Articular chondrocyte of knee joint (primary cell): ENCODE measurements around the gene TXN. TPM values are rescaled to one million over a fixed set of nuclear protein-coding genes. Genes with fewer than 3 reads are reported as not detected.

ENCODE experiments used
- total RNA-seq: library from RNA; depleted of rRNA; stranded (reverse); fragments of >200 nt; gene quantifications from 2 replicates; pipeline ENCODE4 v1.2.3, GENCODE V29; 2012

TXN gene
- 608 and 653 TPM in 2 replicates for total RNA-seq

GRCh38 chr9:110256380-110257096 lies at the start of gene TXN:
TSS of gene TXN (minus strand) at chr9:110256507. CDS start at chr9:110256435, 72 bp downstream.

DNA sequence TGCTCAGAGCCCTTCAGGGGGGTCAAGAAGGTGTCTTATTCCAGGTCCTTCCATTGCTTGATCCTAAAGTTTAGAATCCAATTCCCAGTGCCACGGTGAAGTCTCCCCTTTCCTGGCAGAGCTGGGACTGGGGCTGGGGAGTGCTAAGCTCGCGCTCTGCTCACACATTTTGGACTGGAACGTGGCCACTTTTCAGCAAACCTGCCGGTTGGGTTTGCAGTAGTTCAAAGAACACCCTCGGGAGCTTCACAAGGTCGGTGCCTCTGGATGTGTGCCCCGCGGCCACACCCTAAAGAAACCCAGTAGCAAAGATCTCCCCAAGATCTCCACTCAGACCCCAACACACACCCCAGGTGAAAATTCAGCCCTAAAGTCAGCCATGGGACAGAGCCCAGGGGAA lies 48.3 kb downstream of the TXN start, which contains the start of gene C9orf152:
TSS of gene C9orf152 (minus strand) at position 129 of the 400 bp plus-strand sequence. CDS start 580 bp downstream, outside the sequence.

Other genes starting within 250 kb of the TXN start
- not detected in 2 replicates for gene C9orf152, start 48.3 kb downstream of the TXN start, total RNA-seq
- not detected in 2 replicates for gene TXNDC8, start 81.4 kb upstream of the TXN start, total RNA-seq